Kidney glomerular epithelial cell (primary cell): ENCODE data around the gene PALLD.

Experiments used
- DNase-seq: peaks from one replicate; lab custom pipeline; 2025; lab: John Stamatoyannopoulos, UW

Gene PALLD

DNA sequence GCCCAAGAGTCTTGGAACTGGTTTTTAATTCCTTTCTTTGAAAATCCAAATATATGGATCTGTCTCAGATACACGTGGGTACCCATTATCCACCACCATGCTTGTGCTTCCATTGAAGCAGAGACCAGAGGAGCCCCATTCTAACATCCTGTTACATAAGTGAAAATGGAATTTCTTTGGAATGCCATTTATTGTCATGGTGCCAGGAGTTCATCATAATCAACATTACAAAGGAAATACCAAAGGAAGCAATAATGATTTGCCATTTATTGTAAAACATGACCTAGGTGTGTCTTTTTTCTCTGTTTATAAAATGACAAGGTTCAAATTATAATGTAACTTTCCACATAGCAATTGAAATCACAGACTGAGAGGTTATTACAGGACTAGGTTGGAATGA is 61.7 kb downstream of the PALLD start:
- DNase-seq, result peak; percentile 75

GRCh38 chr4:168560184-168561180 is 63.6 kb downstream of the PALLD start:
- DNase-seq, result no peak

GRCh38 chr4:168562041-168562571 is 65.3 kb downstream of the PALLD start:
- DNase-seq, result peak; percentile 58

GRCh38 chr4:168564023-168564422 is 67.2 kb downstream of the PALLD start:
- DNase-seq, result no peak

- DNase-seq, result no peak
Observed at GRCh38 chr4:168565130-168565529, 68.3 kb downstream of the PALLD start.

GRCh38 chr4:168566726-168567125 is 69.9 kb downstream of the PALLD start:
- DNase-seq, result no peak

DNA sequence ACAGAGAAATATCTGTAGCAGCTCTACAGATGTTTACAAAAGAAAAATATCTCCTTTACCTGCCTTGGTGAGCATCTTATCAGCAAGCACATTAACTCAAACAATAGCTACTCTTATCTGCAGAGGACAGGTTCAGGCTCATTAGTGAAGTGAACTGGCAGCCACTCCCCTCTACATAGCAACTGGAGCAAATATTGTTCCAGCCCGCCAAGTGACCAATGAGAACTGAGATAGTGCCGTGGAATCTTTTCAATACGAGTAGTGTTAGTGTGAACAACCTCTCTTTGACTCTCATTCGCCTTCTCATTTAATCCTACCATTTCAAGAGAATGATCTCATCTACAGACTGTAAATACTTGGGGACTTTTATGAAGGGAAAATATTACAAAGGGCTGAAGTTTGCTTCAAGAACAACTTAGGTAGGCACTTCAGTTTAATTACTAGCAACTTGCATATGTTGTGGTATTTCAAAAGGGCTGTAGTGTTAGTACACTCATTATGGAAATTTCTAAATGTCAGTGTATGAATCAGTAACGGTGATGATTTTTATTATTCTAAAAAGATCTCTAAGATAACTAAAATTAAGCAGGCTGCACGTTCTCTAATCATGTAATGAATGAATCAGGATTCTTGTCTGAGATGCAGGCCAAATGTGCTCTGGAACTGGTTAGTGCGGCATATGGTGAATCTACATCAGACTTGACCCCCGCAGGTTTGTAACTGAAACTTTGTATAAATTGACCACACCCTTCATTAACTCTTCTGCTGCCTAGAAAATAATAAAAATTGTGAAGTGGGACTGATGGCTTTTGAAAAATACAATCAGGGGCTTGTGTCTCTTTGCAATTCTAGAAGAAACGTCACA is 72.4 kb downstream of the PALLD start:
- DNase-seq, result peak; percentile 14

- no peak for DNase-seq
Observed at GRCh38 chr4:168569931-168570276, 73.1 kb downstream of the PALLD start.

- DNase-seq, result no peak
Observed at GRCh38 chr4:168570466-168570865, 73.6 kb downstream of the PALLD start.

DNA sequence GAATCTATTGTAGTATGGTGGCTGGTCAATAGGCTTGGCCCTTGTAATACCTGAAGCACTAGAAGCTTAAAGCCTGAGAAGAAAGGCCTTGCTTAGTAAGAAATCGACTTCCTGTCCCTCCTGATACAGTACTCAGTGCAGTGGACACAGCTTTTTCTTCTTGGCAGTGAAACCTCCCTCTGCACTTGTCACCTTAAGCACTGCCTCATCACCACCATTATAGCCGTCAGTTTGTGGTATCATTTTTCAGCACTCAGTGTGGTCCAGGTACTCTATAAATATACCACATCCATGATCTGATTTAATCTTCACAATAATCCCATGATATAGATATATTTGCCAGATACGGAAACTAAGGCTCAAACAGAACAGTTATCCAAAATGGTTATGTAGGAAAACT is 75.2 kb downstream of the PALLD start:
- no peak for DNase-seq

DNA sequence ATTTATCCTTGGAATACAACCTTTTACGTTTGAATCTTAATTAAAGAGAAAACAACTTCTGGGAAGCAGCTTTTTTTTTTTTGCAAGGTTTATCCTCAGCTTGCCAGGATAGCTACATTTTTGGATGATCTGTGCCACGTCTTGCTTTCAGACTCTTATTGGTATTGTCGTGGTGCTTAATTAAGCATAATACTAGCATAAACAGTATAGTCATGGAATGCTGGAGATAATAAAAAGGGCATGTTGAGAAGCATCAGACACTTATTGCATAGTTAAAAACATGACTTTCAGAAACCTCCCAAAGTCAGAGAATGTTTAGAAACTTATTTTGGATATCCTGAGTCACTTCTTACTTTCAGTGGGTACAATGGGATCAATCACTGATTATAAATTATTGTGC is 77.0 kb downstream of the PALLD start:
- no peak for DNase-seq

GRCh38 chr4:168574581-168575295 is 77.9 kb downstream of the PALLD start:
- DNase-seq, result peak; percentile 20

- no peak for DNase-seq
Observed at GRCh38 chr4:168575473-168575872, 78.6 kb downstream of the PALLD start.

GRCh38 chr4:168577624-168578023 is 80.8 kb downstream of the PALLD start:
- no peak for DNase-seq

DNA sequence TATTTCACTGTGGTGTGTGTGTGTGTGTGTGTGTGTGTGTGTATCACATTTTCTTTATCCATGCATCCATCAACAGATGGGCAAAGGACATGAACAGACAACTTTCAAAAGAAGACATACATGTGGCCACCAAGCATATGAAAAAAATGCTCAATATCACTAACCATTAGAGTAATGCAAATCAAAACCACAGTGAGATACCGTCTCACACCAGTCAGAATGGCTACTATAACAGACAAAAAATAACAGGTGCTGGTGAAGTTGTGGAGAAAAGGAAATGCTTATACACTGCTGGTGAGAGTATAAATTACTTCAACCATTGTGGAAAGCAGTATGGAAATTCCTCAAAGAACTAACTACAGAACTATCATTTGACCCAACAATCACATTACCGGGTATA is 83.4 kb downstream of the PALLD start:
- no peak for DNase-seq

- DNase-seq, result peak; percentile 37
Observed at GRCh38 chr4:168584321-168584771, 87.5 kb downstream of the PALLD start.

DNA sequence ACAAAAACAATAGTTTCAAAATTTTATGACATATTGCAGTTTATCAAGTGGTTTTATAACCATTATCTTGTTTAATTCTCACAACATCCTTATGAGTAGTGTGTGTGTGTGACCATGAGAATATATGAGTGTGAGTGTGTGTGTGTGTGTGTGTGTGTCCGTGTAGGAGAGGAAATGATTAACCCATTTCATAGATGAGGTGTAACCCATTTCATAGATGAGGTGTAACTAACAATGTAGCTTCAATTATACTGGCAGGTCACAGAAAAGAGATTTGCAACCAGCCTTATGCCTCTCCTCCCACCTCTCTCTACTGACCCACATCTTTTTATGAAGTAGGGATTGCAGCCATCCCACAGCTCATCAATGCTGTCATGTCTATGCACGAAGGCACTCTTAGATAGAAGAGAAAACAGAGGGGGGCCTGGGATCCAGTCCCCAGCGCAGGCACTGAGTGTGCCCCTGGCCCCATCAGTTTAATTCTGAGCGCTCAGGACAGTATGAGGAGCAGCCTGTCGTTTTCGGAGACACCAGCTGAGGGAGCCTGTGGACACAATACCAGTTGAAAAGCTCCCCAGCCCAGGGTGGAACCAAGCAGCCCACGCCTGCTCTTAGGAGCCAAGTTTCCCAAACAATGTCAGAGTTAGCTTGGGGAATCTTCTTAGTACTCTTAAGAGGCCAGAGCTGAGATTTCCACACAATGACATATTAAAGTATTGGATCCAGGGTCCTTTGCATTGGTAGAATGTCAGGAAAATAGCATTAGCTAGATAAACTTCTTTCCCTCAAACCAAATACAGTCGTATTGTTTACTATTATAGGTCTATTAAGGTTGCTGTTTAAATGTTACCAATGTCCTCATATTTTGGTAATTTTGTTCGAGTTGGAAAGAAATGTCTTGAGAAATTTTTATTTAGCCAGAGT is 88.6 kb downstream of the PALLD start:
- DNase-seq, result peak; percentile 74

DNA sequence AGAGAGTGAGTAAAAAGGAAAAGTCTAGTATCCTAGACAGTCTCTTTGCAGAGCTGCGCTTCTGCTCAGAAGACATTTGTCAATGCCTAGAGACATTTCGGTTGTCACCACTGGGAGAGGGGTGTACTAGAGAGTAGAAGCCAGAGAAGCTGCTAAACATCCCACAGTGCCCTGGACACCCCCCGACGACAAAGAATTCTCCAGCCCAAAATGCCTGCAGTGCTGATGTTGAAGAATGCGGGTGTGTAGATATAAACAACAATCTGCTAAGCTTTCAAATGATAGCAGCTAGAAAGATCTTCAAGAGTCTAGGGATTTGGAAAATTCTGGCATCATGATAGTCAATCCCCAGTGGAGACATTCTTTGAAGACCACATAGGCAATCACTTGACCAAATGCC is 90.1 kb downstream of the PALLD start:
- DNase-seq, result no peak

GRCh38 chr4:168587411-168588125 is 90.7 kb downstream of the PALLD start:
- peak; percentile 53 for DNase-seq

- DNase-seq, result peak; percentile 70
Observed at GRCh38 chr4:168588916-168589531, 92.2 kb downstream of the PALLD start.
